Body of pancreas (tissue), 4 donors: ENCODE results near the gene LORICRIN.

Source experiments
- POLR2A ChIP-seq, 3 donors: fragments of 450-650 bp; IDR thresholded peaks; one replicate each; pipeline ENCODE4 v1.6.1; 2016; ENCODE audit warnings: antibody characterized with exemption in 3 of 3, mild to moderate bottlenecking in 2 of 3
- TF ChIP-seq, protein P1 (sequence below), 7 experiments: fragments of 450-650 bp in 4 of 7; fragments of 200-600 bp in 3 of 7; sonication (generic) in 3 of 7; IDR thresholded peaks; one replicate each; pipeline ENCODE4 v1.5.1; 2016 to 2019; ENCODE audit warnings: antibody characterized with exemption in 7 of 7

- no peak for TF ChIP-seq POLR2A (IDR thresholded peaks at IDR 0.05)
- TF ChIP-seq, protein P1, sequence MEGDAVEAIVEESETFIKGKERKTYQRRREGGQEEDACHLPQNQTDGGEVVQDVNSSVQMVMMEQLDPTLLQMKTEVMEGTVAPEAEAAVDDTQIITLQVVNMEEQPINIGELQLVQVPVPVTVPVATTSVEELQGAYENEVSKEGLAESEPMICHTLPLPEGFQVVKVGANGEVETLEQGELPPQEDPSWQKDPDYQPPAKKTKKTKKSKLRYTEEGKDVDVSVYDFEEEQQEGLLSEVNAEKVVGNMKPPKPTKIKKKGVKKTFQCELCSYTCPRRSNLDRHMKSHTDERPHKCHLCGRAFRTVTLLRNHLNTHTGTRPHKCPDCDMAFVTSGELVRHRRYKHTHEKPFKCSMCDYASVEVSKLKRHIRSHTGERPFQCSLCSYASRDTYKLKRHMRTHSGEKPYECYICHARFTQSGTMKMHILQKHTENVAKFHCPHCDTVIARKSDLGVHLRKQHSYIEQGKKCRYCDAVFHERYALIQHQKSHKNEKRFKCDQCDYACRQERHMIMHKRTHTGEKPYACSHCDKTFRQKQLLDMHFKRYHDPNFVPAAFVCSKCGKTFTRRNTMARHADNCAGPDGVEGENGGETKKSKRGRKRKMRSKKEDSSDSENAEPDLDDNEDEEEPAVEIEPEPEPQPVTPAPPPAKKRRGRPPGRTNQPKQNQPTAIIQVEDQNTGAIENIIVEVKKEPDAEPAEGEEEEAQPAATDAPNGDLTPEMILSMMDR (IDR thresholded peaks at IDR 0.05) = no peak
These were observed 2.0 kb downstream of the LORICRIN start for GRCh38 chr1:153261281-153262069.
